NCI-H446 treated with DMSO at 0.1 percent for 48 hours (cell line): ENCODE data around the gene DDA1.
A peak's percentile ranks its signal among the peaks of the same experiment; 100 is the strongest.
"Not testable (repeated sequence)": the region's sequence is repeated elsewhere in the genome, so short reads cannot be mapped to it uniquely, and the experiment has no call there.

Source experiments
- DNase-seq: peaks from one replicate; lab custom pipeline; 2025; lab: John Stamatoyannopoulos, UW

The DDA1 gene

GRCh38 chr19:17309198-17309964 is at the start of gene DDA1:
Gene DDA1, plus strand, starts transcription at chr19:17309563. Its CDS starts 92 bp downstream, at chr19:17309655.
- peak; percentile 100 for DNase-seq

GRCh38 chr19:17259934-17260333 is 49.4 kb upstream of the DDA1 start:
- no peak for DNase-seq

GRCh38 chr19:17260842-17261325 is 48.5 kb upstream of the DDA1 start:
- peak; percentile 67 for DNase-seq

- DNase-seq = no peak
Observed at GRCh38 chr19:17262557-17262956, 46.8 kb upstream of the DDA1 start.

GRCh38 chr19:17263712-17264640 is 45.4 kb upstream of the DDA1 start:
- DNase-seq = no peak

- DNase-seq = no peak
Observed at GRCh38 chr19:17264641-17264979, 44.8 kb upstream of the DDA1 start, which contains the start of gene USHBP1. Gene USHBP1, minus strand, starts transcription at chr19:17264745. Its CDS starts 446 bp downstream, at chr19:17264299.

- DNase-seq = no peak
Observed at GRCh38 chr19:17266026-17266425, 43.3 kb upstream of the DDA1 start.

GRCh38 chr19:17266589-17266974 is 42.8 kb upstream of the DDA1 start:
- no peak for DNase-seq

- peak; percentile 99 for DNase-seq
Observed at GRCh38 chr19:17266975-17267788, 42.2 kb upstream of the DDA1 start, which contains the start of gene BABAM1. Gene BABAM1, plus strand, starts transcription at chr19:17267443. Its CDS starts 1,364 bp downstream, at chr19:17268807.

- no peak for DNase-seq
Observed at GRCh38 chr19:17268754-17269153, 40.6 kb upstream of the DDA1 start.

- DNase-seq = not testable (repeated sequence)
Observed at GRCh38 chr19:17274892-17275291, 34.5 kb upstream of the DDA1 start.

- no peak for DNase-seq
Observed at GRCh38 chr19:17275441-17276175, 33.8 kb upstream of the DDA1 start.

- no peak for DNase-seq
Observed at GRCh38 chr19:17279436-17279835, 29.9 kb upstream of the DDA1 start.

- no peak for DNase-seq
Observed at GRCh38 chr19:17281391-17282304, 27.7 kb upstream of the DDA1 start, which contains the start of gene ANKLE1. Gene ANKLE1, plus strand, starts transcription at chr19:17281901. Its CDS starts 20 bp downstream, at chr19:17281921.

GRCh38 chr19:17282488-17283125 is 26.8 kb upstream of the DDA1 start:
- DNase-seq = peak; percentile 38

- DNase-seq = no peak
Observed at GRCh38 chr19:17283504-17283996, 25.8 kb upstream of the DDA1 start.

GRCh38 chr19:17285415-17286135 is 23.8 kb upstream of the DDA1 start:
- DNase-seq = no peak

- DNase-seq = no peak
Observed at GRCh38 chr19:17286263-17286662, 23.1 kb upstream of the DDA1 start.
